ENCODE data around the gene NUDT6.

Gene NUDT6

DNA sequence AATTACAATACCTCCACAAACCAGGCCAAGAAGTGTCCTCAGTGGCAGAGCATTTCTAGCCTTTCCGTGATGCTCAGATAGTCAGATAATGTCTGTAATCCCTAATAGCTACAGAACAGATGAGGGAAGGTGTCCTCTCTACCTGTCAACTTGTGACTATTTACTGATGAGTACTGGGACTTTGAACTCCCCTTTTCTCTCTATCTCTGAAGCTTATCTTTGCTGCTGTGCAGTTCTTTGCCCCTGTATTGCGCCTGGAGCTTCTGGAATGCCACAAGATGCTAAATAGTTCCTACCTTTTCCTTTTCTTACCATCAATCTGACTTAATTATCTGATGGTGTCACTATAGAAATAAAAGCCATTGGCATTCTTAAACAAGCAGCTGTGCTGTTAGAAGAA, 65.2 kb downstream of the NUDT6 start:
- no peaks in the 10 kb centered on the region for H3K79me2 ChIP-seq (ENCODE audit: insufficient read depth, low read length)
- TF ChIP-seq EZH2 (IDR thresholded peaks at IDR 0.05; ENCODE audit: borderline replicate concordance, low read length) (no peak), CTCF (IDR thresholded peaks at IDR 0.05; ENCODE audit: low read length) (no peak)
- H4K20me1 ChIP-seq (ENCODE audit: insufficient read depth, low read length): no peaks in the 10 kb centered on the region
- H3F3A ChIP-seq (ENCODE audit: insufficient read depth, low read length): no peaks in the 10 kb centered on the region
- no peak overlapping the region for H3K27ac ChIP-seq (ENCODE audit: low read depth, low read length, poor library complexity, severe bottlenecking)
- no peak overlapping the region for H3K4me2 ChIP-seq (ENCODE audit: low read length)
- no peaks in the 10 kb centered on the region for H3K9me2 ChIP-seq (ENCODE audit: low read depth, low read length)
- no peak overlapping the region for H3K4me3 ChIP-seq (ENCODE audit: low read depth, low read length, poor library complexity, severe bottlenecking)
- no peaks in the 10 kb centered on the region for H3K9me3 ChIP-seq (ENCODE audit: low read length)
- H3K36me3 ChIP-seq (ENCODE audit: insufficient read depth, low read length): no peaks in the 10 kb centered on the region
- H3K27me3 ChIP-seq (ENCODE audit: insufficient read depth, low read length): no peaks in the 10 kb centered on the region
- no peak overlapping the region for H2AFZ ChIP-seq (ENCODE audit: low read length)
- no peaks in the 10 kb centered on the region for H3K4me1 ChIP-seq (ENCODE audit: insufficient read depth, low read length, severe bottlenecking)
- H3K9ac ChIP-seq (ENCODE audit: low read length): no peak overlapping the region

DNA sequence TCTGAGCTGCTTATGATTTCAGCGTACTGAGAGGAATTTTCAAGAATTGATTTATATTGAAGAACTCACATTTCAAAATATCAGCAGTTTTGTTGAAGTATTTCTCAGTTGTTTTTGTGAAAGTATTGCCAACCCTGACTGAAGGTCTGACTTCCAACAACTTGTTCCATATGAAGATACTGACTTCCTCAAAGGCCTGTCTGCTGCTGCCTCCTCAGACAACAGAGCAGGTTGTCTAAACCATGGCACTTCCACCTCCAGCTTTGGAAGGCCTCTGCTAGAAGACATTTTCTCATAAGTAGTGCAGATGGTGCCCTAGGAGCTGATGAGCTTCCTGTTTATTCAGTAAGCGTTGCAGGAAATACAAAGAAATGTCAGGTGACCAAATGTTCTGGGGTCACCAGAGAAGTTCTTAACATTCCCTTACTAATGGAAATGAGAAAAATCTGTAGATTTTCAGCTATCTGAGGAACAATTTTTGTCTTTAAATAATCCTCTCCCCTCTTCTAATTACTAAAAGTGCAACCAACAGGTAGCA, 67.0 kb downstream of the NUDT6 start:
- H3K36me3 ChIP-seq (ENCODE audit: insufficient read depth, low read length): no peaks in the 10 kb centered on the region
- H3K4me3 ChIP-seq (ENCODE audit: low read depth, low read length, poor library complexity, severe bottlenecking): no peak overlapping the region
- H2AFZ ChIP-seq (ENCODE audit: low read length): no peak overlapping the region; the same call in 1 of the 2 replicates
- no peaks in the 10 kb centered on the region for H3K27me3 ChIP-seq (ENCODE audit: insufficient read depth, low read length)
- no peaks in the 10 kb centered on the region for H3K9me3 ChIP-seq (ENCODE audit: low read length)
- TF ChIP-seq EZH2 (IDR thresholded peaks at IDR 0.05; ENCODE audit: borderline replicate concordance, low read length) (no peak), CTCF (IDR thresholded peaks at IDR 0.05; ENCODE audit: low read length) (no peak)
- no peaks in the 10 kb centered on the region for H3K4me1 ChIP-seq (ENCODE audit: insufficient read depth, low read length, severe bottlenecking)
- no peak overlapping the region for H3K4me2 ChIP-seq (ENCODE audit: low read length)
- H3K9me2 ChIP-seq (ENCODE audit: low read depth, low read length): no peaks in the 10 kb centered on the region
- no peaks in the 10 kb centered on the region for H3K79me2 ChIP-seq (ENCODE audit: insufficient read depth, low read length)
- no peaks in the 10 kb centered on the region for H3F3A ChIP-seq (ENCODE audit: insufficient read depth, low read length)
- no peaks in the 10 kb centered on the region for H4K20me1 ChIP-seq (ENCODE audit: insufficient read depth, low read length)
- no peak overlapping the region for H3K9ac ChIP-seq (ENCODE audit: low read length)
- no peak overlapping the region for H3K27ac ChIP-seq (ENCODE audit: low read depth, low read length, poor library complexity, severe bottlenecking)

DNA sequence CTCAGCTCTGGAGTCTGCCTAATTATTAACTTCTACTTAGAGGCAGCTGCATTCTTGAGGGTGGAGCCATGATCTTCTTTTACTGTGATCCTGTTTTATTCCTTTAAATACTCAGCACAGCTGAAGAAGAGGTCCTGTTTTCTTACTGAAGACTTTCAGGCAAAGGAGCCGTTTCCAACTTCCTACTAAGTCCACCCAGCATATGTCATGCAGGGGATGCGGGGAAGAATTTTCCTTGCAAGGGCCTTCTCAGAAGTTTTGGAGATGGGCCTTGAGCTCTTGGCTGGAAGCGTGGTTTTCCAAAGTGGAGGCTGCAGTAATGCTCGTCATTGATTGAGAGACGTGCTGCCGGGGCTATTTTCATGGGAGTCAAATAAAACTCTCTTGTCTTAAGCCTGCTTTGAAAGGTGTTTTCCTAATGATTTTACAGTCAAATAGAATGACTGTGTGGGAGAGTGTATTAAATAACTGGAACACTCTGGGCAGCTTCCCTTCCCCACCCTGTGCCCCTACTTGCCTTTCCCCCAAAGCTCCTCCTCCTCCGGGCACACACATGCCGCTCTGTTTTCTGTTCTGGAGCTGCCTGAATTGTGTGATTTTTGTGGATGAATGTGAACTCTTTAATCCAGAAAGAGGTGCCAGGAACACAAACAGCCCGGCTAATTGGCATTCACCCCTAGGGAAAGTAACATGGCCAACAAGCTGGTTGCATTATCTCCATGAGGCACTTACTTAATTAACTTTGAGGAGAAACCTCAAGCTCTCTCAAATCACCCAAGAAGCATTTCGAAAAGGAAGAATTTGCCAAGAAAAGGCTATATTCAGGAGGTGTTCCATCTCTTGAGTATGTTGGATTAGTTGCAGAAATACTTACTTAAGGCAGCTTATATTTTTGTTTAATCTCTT, 67.7 kb downstream of the NUDT6 start:
- TF ChIP-seq EZH2 (IDR thresholded peaks at IDR 0.05; ENCODE audit: borderline replicate concordance, low read length) (no peak), CTCF (IDR thresholded peaks at IDR 0.05; ENCODE audit: low read length) (no peak)
- no peaks in the 10 kb centered on the region for H4K20me1 ChIP-seq (ENCODE audit: insufficient read depth, low read length)
- H3F3A ChIP-seq (ENCODE audit: insufficient read depth, low read length): no peaks in the 10 kb centered on the region
- no peak overlapping the region for H3K4me3 ChIP-seq (ENCODE audit: low read depth, low read length, poor library complexity, severe bottlenecking)
- H3K27me3 ChIP-seq (ENCODE audit: insufficient read depth, low read length): no peaks in the 10 kb centered on the region
- no peaks in the 10 kb centered on the region for H3K9me3 ChIP-seq (ENCODE audit: low read length)
- no peak overlapping the region for H2AFZ ChIP-seq (ENCODE audit: low read length)
- H3K9ac ChIP-seq (ENCODE audit: low read length): no peak overlapping the region
- no peaks in the 10 kb centered on the region for H3K36me3 ChIP-seq (ENCODE audit: insufficient read depth, low read length)
- no peaks in the 10 kb centered on the region for H3K9me2 ChIP-seq (ENCODE audit: low read depth, low read length)
- no peaks in the 10 kb centered on the region for H3K79me2 ChIP-seq (ENCODE audit: insufficient read depth, low read length)
- no peak overlapping the region for H3K27ac ChIP-seq (ENCODE audit: low read depth, low read length, poor library complexity, severe bottlenecking)
- no peaks in the 10 kb centered on the region for H3K4me1 ChIP-seq (ENCODE audit: insufficient read depth, low read length, severe bottlenecking)
- H3K4me2 ChIP-seq (ENCODE audit: low read length): no peak overlapping the region
